ENCODE results near the gene KLHL30.

Gene KLHL30

DNA sequence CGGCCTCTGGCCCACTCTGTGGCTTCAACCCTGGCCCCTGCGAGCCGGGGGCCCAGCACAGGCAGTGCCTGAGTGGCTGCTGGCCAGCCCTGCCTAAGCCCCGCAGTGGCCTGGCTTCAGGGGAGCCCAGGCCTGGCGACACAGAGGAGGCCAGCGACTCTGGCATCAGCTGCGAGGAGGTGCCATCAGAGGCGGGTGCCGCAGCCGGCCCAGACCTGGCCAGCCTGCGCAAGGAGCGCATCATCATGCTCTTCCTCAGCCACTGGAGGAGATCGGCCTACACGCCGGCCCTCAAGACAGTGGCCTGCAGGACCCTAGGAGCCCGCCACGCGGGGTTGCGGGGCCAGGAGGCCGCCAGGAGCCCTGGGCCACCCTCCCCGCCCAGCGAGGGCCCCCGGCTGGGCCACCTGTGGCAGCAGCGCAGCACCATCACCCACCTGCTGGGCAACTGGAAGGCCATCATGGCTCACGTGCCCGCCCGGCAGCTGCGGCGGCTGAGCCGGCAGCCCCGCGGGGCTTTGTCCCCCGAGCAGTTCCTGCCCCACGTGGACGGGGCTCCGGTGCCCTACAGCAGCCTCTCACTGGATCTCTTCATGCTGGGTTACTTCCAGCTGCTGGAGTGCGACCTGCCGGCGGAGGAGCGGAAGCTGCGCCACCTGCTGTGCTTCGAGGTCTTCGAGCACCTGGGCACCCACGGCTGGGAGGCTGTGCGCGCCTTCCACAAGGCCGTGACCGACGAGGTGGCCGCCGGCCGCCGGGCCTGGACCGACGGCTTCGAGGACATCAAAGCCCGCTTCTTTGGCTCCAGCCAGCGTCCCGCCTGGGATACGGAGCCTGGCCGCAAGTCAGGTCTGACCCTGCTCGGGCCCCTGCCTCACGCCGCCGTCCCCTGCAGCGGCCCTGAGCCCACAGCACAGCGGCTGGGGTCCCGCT lies 7.5 kb upstream of the KLHL30 start:
- DNase-seq (ENCODE audit: low read depth, low spot score): no peak

DNA sequence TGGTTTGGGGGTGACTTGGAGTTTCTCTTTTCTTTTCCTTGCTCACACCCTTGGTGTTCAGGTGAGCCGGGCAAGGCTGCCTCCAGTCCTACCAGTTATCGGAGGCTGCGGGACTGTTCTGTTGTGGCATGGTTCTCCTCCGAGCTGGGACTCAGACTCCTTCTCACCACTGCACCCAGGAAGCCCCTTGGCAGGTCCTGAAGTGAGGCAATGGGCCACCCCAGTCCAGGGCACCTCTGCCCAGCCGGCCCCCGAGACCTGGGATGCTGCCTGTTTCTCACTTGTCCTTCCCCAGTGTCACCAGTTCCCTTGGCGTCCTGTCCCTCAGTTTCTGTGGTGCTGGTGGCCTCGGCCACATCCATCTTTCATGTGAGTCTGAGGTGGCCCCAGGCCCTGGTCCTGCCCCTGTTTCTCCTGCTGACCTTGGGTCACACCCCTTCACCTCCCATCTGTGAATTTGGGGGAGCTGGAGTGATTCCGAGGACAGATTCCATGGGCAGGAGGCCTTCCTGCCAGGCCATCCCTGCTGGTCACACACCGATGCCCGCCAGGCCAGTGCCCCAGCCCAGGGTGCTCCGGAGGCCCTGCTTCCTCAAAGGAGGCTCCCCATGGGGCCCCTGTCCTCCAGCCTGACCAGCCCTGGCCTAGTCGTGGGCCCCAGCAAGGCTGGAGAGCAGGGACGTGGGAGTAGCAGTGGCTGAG lies 6.6 kb upstream of the KLHL30 start:
- DNase-seq (ENCODE audit: low read depth, low spot score): no peak

DNA sequence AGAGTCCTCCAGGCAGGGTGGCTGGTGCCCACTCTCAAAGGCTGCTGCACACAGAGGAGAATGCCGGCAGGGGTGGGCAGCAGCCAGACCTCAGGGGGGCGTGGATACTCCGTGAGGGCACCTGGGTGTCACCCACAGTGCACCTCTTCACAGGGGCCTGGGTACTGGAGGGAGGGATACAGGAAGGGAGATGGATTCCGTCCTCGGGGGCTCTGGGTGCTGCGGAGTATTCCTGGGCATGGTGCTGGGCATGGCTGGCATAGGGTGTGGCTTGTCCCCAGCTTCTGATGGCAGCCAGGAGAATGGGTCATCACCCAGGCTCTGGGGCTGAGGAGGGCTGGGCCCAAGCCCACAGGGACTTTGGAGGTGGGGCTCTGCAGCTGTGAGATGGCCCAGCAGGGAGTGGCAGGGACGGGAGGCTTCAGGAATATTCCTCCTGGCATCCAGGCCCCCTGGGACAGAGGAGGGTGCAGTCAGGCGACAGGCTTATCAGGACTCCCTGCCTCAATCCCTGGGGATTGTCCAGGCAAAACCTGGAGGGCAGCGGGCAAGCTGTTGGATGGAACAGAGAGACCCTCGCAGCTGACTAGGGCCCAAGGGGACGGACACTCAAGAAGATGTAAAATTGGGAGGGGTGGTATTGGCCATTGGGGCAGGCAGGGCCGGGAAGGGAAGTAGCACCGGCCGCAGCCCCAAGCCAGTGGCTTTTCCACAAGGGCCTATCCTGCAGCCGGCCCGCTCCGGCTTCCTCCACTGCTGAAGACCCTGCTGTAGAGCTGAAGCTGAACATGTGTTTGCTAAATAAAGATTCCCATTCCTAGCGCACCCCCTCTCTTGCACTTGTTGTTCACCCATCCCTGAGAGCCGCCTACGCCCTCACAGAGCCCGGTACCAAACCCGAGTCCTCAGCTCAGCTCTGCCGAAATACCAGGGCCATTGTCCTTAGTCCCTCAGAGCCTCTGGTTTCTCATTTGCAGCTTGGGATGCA lies 5.7 kb upstream of the KLHL30 start:
- DNase-seq (ENCODE audit: low read depth, low spot score): no peak

DNA sequence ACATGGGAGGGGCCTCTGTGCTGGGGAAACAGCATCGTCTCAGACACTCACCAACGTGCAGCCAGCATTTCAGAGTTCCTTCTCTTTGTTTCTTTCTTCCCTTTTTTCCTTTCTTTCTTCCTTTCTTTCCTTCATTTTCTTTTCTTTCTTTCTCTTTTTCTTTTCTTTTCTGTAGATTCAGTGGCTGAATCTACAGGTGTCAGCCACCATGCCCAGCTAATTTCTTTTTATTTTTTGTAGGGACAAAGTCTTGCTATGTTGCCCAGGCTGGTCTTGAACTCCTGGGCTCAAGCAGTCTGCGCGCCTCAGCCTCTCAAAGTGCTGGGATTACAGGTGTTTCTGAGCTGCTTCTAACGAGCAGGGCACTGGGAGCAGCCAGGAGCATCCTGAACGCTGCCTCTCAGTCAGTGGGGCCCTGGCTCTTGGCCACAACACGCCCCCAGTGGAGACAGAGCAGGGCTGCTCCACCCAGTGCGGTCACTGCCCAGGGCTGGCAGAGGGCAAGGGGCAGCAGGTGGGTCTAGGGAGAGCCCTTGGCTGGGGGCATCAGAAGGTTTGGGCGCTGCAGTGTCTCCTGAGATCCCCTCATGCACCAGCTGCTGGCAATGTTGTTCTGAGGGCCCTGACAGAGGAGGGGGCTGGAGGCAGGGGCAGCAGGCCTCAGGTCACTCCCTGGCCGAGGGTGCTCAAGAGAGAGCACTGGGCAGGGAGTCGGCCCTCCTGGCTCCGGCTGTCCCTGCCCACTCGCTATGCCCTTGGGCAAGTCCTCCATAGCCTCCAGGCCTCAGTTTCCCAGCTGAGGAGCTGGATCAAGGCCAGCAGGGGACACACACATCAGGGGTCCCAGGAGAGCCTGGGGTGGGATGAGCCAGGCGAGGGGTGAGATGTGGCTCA lies 4.7 kb upstream of the KLHL30 start:
- no peak for DNase-seq (ENCODE audit: low read depth, low spot score)

DNA sequence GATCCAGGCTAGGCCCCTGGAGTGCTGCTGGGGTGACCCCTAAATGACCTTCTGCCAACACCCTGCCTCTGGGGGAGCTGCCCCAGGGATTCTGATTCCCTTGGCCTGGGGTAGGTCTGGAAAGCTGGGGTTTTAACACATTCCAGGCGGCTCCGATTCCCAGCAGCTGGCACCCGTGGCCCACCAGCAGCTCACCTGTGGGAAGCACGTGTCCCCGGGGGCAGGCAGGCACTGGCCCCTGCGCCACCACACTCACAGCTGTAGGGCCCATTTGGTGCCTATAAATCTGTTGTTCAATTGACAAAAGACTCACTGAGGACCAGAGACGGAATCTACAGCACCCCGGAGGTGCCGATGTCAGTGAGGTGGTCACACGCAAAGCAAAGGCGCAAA lies 4.1 kb upstream of the KLHL30 start:
- DNase-seq (ENCODE audit: low read depth, low spot score): no peak

GRCh38 chr2:238135601-238136150 lies 2.8 kb upstream of the KLHL30 start:
- DNase-seq (ENCODE audit: low read depth, low spot score): no peak

DNA sequence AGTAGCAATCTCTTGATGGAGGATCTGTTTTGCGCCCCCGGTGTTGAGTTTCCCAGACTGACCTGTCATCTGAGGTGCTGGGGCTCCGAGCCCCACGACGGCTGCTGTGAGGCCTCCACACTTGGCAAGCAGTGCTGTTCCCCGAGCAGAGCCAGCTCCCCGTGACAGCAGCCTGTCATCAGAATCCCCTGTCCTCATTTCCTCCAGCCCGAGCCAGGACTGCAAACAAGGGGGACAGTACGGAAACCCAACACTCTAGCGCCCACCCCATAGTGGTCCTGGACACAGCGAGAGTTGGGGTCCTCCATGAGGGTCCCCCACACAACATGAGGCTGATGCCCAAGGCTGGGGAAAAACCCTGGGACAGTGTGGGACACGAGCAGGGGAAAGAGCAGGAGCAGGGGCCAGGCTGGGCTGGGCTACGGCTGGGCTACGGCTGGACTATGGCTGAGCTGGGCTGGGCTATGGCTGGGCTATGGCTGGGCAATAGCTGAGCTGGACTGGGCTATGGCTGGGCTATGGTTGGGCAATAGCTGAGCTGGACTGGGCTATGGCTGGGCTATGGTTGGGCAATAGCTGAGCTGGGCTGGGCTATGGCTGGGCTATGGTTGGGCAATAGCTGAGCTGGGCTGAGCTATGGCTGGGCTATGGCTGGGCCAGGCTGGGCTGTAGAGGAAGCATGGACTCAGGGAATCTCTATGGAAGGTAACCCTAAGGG lies 1.5 kb upstream of the KLHL30 start:
- DNase-seq (ENCODE audit: low read depth, low spot score): no peak

GRCh38 chr2:238137885-238138284 lies 583 bp upstream of the KLHL30 start:
- no peak for DNase-seq (ENCODE audit: low read depth, low spot score)

- no peak for DNase-seq (ENCODE audit: low read depth, low spot score)
Observed at GRCh38 chr2:238139196-238140039, 950 bp downstream of the KLHL30 start.

DNA sequence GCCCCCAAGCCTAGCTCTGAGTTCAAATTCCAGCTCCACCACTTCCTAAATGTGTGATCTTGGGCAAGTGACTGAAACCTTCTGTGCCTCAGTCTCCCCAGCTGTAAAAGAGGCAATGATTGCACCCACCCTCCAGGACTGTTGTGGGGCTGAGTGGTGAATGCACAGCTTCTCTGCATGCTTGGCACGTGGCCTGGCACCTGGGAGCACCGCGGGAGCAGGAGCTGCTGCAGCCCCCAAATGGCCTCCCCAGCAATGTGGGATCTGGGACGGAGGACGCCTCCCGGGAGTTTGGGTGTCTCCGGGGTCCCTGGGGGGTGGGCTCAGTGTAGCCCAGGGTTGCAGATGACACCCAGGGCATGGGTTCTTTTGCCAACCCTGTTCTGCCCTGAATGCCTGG lies 1.6 kb downstream of the KLHL30 start:
- no peak for DNase-seq (ENCODE audit: low read depth, low spot score)

- DNase-seq (ENCODE audit: low read depth, low spot score): no peak
Observed at GRCh38 chr2:238140721-238141540, 2.5 kb downstream of the KLHL30 start.

DNA sequence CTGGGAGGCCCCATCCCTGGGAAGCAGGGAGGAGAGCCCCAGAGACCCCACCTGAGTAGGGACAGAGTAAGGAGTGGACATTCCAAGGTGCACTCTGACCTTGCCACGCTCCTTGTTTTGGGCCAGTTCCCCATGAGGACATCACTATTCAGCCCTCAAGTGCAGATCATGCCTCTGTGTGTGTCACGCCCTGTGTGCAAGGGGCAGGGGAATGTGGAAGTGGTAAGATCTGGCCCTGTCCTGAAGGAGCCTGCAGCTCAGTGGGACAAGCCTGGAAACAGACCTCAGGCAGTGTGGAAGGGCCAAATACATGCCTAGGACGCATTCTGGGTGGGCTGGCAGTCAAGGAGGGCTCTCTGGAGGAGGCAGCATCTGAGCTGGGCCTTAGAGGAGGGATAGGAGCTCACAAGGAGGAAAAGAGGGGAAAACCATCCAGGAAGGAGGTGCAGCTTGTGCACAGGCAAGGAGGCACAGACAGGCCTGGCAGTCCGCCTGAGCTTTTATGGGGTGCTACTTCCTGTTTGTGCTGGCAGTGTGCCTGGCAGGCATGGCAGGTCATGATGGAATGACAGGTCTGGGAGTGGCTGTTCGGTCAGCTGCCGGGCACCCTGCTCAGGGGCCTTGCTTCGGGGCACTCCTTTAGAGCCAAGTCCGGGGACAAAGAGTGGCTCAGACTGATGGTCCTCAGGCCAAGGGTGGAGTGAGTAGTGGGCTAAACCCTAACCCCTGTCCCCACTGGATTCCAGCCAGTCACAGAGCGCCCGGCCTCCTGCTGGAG lies 3.3 kb downstream of the KLHL30 start:
- DNase-seq (ENCODE audit: low read depth, low spot score): no peak

DNA sequence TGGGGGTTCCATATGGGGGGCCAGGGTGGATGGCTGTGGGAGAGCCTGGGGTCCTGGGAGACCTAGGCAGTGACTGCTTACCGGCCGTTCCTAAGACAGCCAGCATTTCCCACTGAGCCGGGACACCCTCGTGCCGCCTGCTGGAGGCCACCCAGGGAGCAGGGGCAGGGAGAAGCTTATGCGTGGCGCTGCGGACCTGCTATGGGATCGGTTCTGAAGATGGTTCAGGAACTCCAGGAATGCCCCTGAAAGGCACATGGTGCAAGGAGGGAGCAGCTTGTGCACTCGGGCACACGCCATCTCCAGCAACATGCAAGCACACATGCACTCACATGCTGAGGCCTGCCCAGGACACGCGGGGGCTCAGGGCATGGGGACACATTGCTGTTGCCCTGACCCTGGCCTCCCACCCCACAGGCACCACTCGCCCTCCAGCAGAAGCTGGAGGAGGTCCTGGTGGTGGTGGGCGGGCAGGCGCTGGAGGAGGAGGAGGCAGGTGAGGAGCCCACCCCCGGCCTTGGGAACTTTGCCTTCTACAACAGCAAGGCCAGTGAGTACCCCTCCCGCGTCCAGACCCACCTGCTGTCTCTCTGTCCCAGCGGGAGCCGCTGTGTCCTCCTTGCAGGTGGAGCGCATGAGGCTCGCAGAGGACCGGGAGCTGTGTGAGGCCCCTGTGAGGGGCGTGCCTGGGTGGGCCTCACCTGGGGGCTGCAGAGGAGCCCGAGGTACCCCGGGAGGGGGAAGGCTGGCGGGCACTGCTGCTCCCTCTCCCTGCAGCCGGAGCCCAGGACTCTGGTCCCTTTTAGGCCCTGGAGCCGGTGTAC lies 4.1 kb downstream of the KLHL30 start:
- no peak for DNase-seq (ENCODE audit: low read depth, low spot score)

- no peak for DNase-seq (ENCODE audit: low read depth, low spot score)
Observed at GRCh38 chr2:238143239-238143951, 4.9 kb downstream of the KLHL30 start.

- DNase-seq (ENCODE audit: low read depth, low spot score): no peak
Observed at GRCh38 chr2:238144262-238144661, 5.8 kb downstream of the KLHL30 start.

DNA sequence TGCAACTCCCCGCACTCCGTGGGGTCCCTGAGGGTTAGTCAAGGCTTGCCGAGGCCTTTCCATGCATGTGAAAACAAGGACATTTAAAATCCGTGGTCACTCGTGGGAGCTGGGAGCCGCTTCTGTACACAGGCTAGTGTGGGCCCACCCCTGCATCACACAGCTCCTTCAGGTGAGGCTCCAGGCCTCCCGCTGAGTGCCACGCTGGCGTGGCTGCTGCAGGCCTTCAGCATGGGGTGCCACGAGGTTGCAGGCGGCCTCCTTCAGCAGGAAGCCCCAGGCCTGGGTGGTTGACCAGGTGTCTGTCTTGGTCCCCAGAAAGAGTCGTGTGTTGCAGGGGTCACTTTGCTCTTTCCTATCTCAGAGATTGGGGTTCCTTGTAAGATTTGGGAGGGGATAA lies 6.6 kb downstream of the KLHL30 start:
- DNase-seq (ENCODE audit: low read depth, low spot score): no peak

Data from activated CD4-positive, CD25-positive, alpha-beta regulatory T cell treated with anti-CD3 and anti-CD28 coated beads, Interleukin-2, amount 50 U/mL, for 16 hours (primary cell).